Omental fat pad (tissue), 4 donors: ENCODE measurements around the gene LTB. TPM values are rescaled to one million over a fixed set of nuclear protein-coding genes. Genes with fewer than 3 reads are reported as not detected.

Experiments
- ATAC-seq: fragments of 150-250 bp; one replicate; pipeline ENCODE4 v1.9.1; 2016; ENCODE audit warnings: mild to moderate bottlenecking, moderate library complexity; ENCODE audit not compliant: low FRiP score
- DNase-seq: peaks from one replicate; pipeline ENCODE4 v3.0.0-alpha.2; 2019; ENCODE audit warnings: low spot score
- total RNA-seq, 4 donors: library from RNA; depleted of rRNA; stranded (reverse); fragments of >200 nt; gene quantifications; one replicate each; pipeline ENCODE4 v1.1.0, GENCODE V29; 2016
- TF ChIP-seq, protein P1 (sequence below), 3 donors: fragments of 450-650 bp; IDR thresholded peaks; one replicate each; pipeline ENCODE4 v1.5.1; 2016 to 2017; ENCODE audit warnings: antibody characterized with exemption in 3 of 3, mild to moderate bottlenecking in 3 of 3, moderate library complexity in 2 of 3

LTB gene
- total RNA-seq, 4 donors from 2014 or later, result 0.72 to 5.5 (median 1.9) TPM

DNA sequence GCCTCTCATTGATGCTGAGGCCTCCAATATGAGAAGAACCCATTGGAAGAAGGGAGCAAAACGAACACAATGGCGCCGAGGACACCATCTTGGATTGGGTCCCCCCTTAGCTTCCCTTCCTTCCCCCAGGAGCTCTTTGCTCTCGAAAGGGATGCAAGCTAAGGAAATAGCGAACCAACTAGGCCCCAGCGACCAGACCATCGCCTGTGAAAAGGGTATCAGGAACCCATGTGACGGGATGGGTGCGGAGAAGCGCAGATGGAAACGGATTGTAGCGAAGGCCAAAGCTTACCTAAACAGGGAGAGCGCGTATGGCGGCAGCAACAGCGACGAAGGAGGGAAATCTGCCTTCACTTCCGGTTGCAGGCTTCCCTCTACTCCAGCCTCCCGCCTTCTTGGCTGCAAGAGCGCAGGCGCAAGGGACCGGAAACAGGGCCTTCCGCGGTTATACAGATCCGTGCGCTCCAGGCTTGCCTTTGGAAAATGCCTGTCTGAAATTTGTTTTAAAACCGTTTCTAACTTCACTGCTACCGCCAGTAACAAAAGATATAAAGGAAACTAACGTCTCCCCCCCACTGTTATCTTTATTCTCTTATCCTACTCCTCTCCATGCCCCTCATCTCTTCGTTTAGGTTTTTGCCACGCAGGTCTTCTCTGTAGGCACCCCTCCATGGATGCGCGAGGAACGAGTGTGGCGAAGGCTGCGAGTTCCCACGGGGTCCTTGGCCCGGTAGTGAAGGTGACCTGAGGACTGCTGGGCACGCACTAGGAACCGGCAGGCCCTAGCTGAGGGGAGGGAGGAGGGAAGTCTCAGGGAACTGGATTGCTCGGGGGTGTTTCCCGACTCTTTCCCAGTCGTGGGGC lies 40.3 kb downstream of the LTB start, which contains the start of gene DDX39B:
TSS of gene DDX39B (minus strand) at position 346 of the 864 bp plus-strand sequence. CDS start 1,471 bp downstream, outside the sequence.
- TF ChIP-seq, protein P1, sequence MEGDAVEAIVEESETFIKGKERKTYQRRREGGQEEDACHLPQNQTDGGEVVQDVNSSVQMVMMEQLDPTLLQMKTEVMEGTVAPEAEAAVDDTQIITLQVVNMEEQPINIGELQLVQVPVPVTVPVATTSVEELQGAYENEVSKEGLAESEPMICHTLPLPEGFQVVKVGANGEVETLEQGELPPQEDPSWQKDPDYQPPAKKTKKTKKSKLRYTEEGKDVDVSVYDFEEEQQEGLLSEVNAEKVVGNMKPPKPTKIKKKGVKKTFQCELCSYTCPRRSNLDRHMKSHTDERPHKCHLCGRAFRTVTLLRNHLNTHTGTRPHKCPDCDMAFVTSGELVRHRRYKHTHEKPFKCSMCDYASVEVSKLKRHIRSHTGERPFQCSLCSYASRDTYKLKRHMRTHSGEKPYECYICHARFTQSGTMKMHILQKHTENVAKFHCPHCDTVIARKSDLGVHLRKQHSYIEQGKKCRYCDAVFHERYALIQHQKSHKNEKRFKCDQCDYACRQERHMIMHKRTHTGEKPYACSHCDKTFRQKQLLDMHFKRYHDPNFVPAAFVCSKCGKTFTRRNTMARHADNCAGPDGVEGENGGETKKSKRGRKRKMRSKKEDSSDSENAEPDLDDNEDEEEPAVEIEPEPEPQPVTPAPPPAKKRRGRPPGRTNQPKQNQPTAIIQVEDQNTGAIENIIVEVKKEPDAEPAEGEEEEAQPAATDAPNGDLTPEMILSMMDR (IDR thresholded peaks at IDR 0.05), result no peak
- DNase-seq, result peak; percentile 67

GRCh38 chr6:31541059-31541657 lies 41.1 kb downstream of the LTB start:
- TF ChIP-seq, protein P1 (IDR thresholded peaks at IDR 0.05), result no peak
- ATAC-seq, result no peak
- DNase-seq, result peak; percentile 54

More for the DNA sequence above, 40.3 kb downstream of the LTB start, which contains the start of gene DDX39B:
- ATAC-seq, result peak; percentile 91

GRCh38 chr6:31540640-31541039 lies 41.6 kb downstream of the LTB start:
- ATAC-seq (no peak), DNase-seq (no peak)
- TF ChIP-seq, protein P1 (IDR thresholded peaks at IDR 0.05), result no peak

DNA sequence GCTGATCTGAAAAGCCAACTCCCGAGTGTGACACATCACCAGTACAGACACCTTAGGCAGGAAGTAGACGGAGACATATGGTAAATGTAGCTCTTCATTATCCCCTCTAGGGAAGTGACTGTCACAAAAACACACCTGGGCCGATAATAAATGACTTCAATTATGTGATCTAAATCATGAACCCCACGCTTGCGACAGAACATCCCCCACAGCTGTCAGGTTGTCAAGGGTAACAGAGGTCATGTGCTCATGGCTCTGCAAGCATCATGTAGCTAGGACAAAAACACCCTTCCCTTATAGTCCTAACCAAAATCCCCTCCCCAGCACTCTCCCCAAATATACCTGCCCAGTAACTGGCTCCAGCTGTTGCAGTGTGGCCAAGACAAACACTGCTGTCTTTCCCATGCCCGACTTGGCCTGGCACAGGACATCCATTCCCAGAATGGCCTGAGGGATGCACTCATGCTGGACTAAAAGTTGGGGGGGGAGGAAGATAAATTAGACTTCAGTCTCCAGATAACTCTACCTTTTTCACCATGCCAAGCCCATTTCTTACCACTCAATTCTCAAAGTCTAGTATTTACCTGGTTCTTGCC lies 43.3 kb downstream of the LTB start:
- ATAC-seq (no peak), DNase-seq (no peak)
- TF ChIP-seq, protein P1 (IDR thresholded peaks at IDR 0.05), result no peak

GRCh38 chr6:31535538-31536324 lies 46.5 kb downstream of the LTB start:
- DNase-seq, result no peak
- TF ChIP-seq, protein P1 (IDR thresholded peaks at IDR 0.05), result no peak
- ATAC-seq, result no peak

- ATAC-seq, result no peak
- TF ChIP-seq, protein P1 (IDR thresholded peaks at IDR 0.05), result no peak
Observed at GRCh38 chr6:31534521-31535040, 47.6 kb downstream of the LTB start.

More at GRCh38 chr6:31534521-31535040, 47.6 kb downstream of the LTB start:
- DNase-seq, result no peak
